ENCODE data around the gene NAPB. TPM values are rescaled to one million over a fixed set of nuclear protein-coding genes. Genes with fewer than 3 reads are reported as not detected.

NAPB gene
- total and polyA plus RNA-seq, 2 of the 8 experiments (the other 6 are each of a cell fraction or from before 2014, with no cell fraction given) = 6.2 to 12.3 TPM

DNA sequence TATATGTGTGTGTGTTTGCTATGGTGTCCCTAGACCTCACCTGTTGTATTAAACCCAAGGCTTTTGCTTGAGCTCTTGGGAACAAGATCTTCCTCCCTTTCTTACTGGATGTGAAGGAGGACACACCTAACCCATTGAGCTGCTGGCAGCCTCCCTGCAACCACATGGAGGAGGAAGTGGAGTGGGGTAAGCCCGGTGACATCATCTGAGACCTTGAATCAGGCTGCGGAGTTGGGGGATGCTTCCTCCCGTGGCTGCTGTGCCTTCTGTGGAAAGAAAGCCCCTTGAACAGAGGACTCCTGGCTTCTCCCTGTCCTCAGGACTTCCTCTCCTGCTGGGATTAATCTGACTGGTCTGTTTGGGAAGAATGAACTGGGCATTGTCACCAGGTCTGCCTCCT, 28.1 kb upstream of the NAPB start:
- H3K23me2 ChIP-seq (ENCODE audit: low read depth, low read length) = peaks cover 12% of the 10 kb centered on the region
- no peaks in the 10 kb centered on the region for H3K9me3 ChIP-seq (ENCODE audit: insufficient read depth in 2 of 2, low read depth in 1 of 2, low read length in 1 of 2)
- WGBS, 2 experiments (ENCODE audit: extremely low coverage in 1 of 2, insufficient coverage in 1 of 2, insufficient read length in 1 of 2, insufficient replicate concordance in 2 of 2, low coverage in 1 of 2, low lambda C conversion rate in 2 of 2, missing lambda C conversion rate in 1 of 2) = 86% methylated on average over 3 of the region's 3 CpGs; no CpG with 5 or more reads in 1 of the 2 experiments
- no peak overlapping the region for H2AK5ac ChIP-seq (ENCODE audit: low read depth, low read length)
- H4K20me1 ChIP-seq (replicated peaks in 1 of 2; ENCODE audit: control insufficient read depth in 1 of 2, insufficient read depth in 2 of 2, low read length in 2 of 2) = peaks cover 0 to 5% of the 10 kb centered on the region in 2 experiments
- H3K18ac ChIP-seq (ENCODE audit: extremely low read depth, low read length) = no peak overlapping the region
- ChIA-PET POLR2A (ENCODE audit: partially characterized antibody) (no interaction called here), CTCF (ENCODE audit: partially characterized antibody) (interaction anchor here (1.3 to 18.9 kb wide), 3 partner anchors 9 to 157 kb away, joined by 4 to 328 read pairs (median 6); partner anchors contain the start of gene CST9)
- H2BK12ac ChIP-seq (ENCODE audit: low read depth, low read length) = peak overlapping the region; percentile 35; the same call in 1 of the 2 replicates
- no peak overlapping the region for H4K91ac ChIP-seq (replicated peaks; ENCODE audit: insufficient read length, low read length)
- no peaks in the 10 kb centered on the region; a peak in 1 of 8 replicates for H3K36me3 ChIP-seq (ENCODE audit: control insufficient read depth in 2 of 4, insufficient read depth in 4 of 4, low read length in 3 of 4)
- H2BK20ac ChIP-seq (ENCODE audit: low read length) = no peak overlapping the region
- H3K56ac ChIP-seq (replicated peaks; ENCODE audit: insufficient read length, low read depth, low read length) = no peak overlapping the region
- no peak overlapping the region for H2BK120ac ChIP-seq (replicated peaks; ENCODE audit: low read depth, low read length)
- H3K79me2 ChIP-seq (ENCODE audit: control insufficient read depth in 1 of 2, insufficient read depth in 2 of 2, low read length in 2 of 2) = 0 out of 4 replicates have a peak, but pooled peaks cover 0 to 4% of the 10 kb centered on the region in 2 experiments
- H3K23ac ChIP-seq (ENCODE audit: insufficient read length) = no peak overlapping the region
- no peak overlapping the region for H4K5ac ChIP-seq (ENCODE audit: insufficient read length, low read depth, low read length)
- no peak overlapping the region for H3K4me3 ChIP-seq (ENCODE audit: extremely low read depth in 1 of 4, insufficient read depth in 2 of 4, low read depth in 3 of 4, low read length in 4 of 4)
- H3K9ac ChIP-seq (replicated peaks in 1 of 4; ENCODE audit: extremely low read depth in 1 of 4, low read depth in 3 of 4, low read length in 3 of 4) = no peak overlapping the region
- H4K8ac ChIP-seq (ENCODE audit: extremely low read depth, insufficient read depth, low read length) = no peak overlapping the region; the same call in 1 of the 2 replicates
- DNase-seq (ENCODE audit: low read depth in 1 of 2, low spot score in 2 of 2) = no peak
- peak overlapping the region; percentile 8; the same call in 1 of the 2 replicates for H2BK15ac ChIP-seq (ENCODE audit: low read length)
- no peak overlapping the region for H3K27ac ChIP-seq (ENCODE audit: low read depth, low read length)
- H2BK5ac ChIP-seq (ENCODE audit: low read depth, low read length) = 0 out of 2 replicates have a peak overlapping the region, but pooled peaks have one; percentile 32
- H3K4me1 ChIP-seq (replicated peaks in 1 of 4; ENCODE audit: control insufficient read depth in 3 of 4, insufficient read depth in 4 of 4, low read length in 3 of 4) = peaks cover 0 to 3% (median 0%) of the 10 kb centered on the region in 4 experiments; a peak in 2 of 7 replicates
- no peak for FAIRE-seq
- H2AFZ ChIP-seq (ENCODE audit: low read length) = 0 out of 2 replicates have a peak overlapping the region, but pooled peaks have one; percentile 8
- no peaks in the 10 kb centered on the region for H3K79me1 ChIP-seq (ENCODE audit: low read depth, low read length)
- H3K4ac ChIP-seq (replicated peaks; ENCODE audit: insufficient read length, low read depth, low read length) = no peak overlapping the region
- H3K27me3 ChIP-seq (replicated peaks in 1 of 4; ENCODE audit: control insufficient read depth in 3 of 4, extremely low read depth in 1 of 4, insufficient read depth in 3 of 4, low read length in 3 of 4) = peaks cover 0 to 7% (median 0%) of the 10 kb centered on the region in 4 experiments; a peak in 2 of 7 replicates
- no peak overlapping the region for H3K14ac ChIP-seq (ENCODE audit: insufficient read length)
- H3K4me2 ChIP-seq (ENCODE audit: insufficient read depth in 1 of 2, low read depth in 2 of 2, low read length in 2 of 2) = no peak overlapping the region
- TF ChIP-seq SP2 (IDR thresholded peaks at IDR 0.05; ENCODE audit: low read length) = no peak
